Stimulated activated memory B cell treated with anti-CD40 and anti-IgM and Interleukin-4, amounts not matched to agents 10 μg/mL and 1 μg/mL and 100 μg/mL, for 72 hours (primary cell): Measurements from ENCODE around the gene TMEM244.

ENCODE experiments used
- ATAC-seq: fragments of 150-1000 bp; cut with Tn5 transposase; 2 replicates; pipeline ENCODE4 v1.10.0; 2021
- H3K27ac Mint-ChIP-seq: one replicate; pipeline ENCODE4 v1.8.0; 2022; ENCODE audit warnings: mild to moderate bottlenecking, mixed read lengths
- H3K27me3 Mint-ChIP-seq: one replicate; pipeline ENCODE4 v1.8.0; 2022; ENCODE audit warnings: mixed read lengths
- H3K36me3 Mint-ChIP-seq: one replicate; pipeline ENCODE4 v1.8.0; 2022; ENCODE audit warnings: mixed read lengths
- H3K4me1 Mint-ChIP-seq: one replicate; pipeline ENCODE4 v1.8.0; 2022; ENCODE audit warnings: mixed read lengths
- H3K4me3 Mint-ChIP-seq: one replicate; pipeline ENCODE4 v1.8.0; 2022; ENCODE audit warnings: mild to moderate bottlenecking, moderate library complexity, mixed read lengths
- H3K9me3 Mint-ChIP-seq: one replicate; pipeline ENCODE4 v1.8.0; 2022; ENCODE audit warnings: mixed read lengths

Gene TMEM244

GRCh38 chr6:129860908-129861665 is at the start of gene TMEM244:
Gene TMEM244 (minus strand): TSS chr6:129861315. CDS start chr6:129861188, 127 bp downstream.
- Mint-ChIP-seq H3K4me3 (peak within 1 kb of the TSS; percentile 18), H3K9me3 (no peaks in the 10 kb centered on the region), H3K27me3 (no peaks in the 10 kb centered on the region), H3K36me3 (no peaks in the 10 kb centered on the region), H3K27ac (peak within 1 kb of the TSS; percentile 40), H3K4me1 (peaks cover 3% of the 10 kb centered on the region)
- ATAC-seq: no peak

GRCh38 chr6:129908858-129909257 is 47.7 kb upstream of the TMEM244 start:
- no peaks in the 10 kb centered on the region for H3K36me3 Mint-ChIP-seq
- H3K27me3 Mint-ChIP-seq: no peaks in the 10 kb centered on the region
- no peak overlapping the region for H3K27ac Mint-ChIP-seq
- H3K4me1 Mint-ChIP-seq: peaks cover 6% of the 10 kb centered on the region
- H3K4me3 Mint-ChIP-seq: no peak overlapping the region
- H3K9me3 Mint-ChIP-seq: no peaks in the 10 kb centered on the region
- ATAC-seq: no peak

- Mint-ChIP-seq H3K27ac (no peak overlapping the region), H3K36me3 (no peaks in the 10 kb centered on the region), H3K4me1 (peaks cover 6% of the 10 kb centered on the region), H3K4me3 (no peak overlapping the region), H3K27me3 (no peaks in the 10 kb centered on the region), H3K9me3 (no peaks in the 10 kb centered on the region)
- ATAC-seq: no peak
These were observed 47.2 kb upstream of the TMEM244 start for GRCh38 chr6:129908356-129908755.

GRCh38 chr6:129906515-129907077 is 45.5 kb upstream of the TMEM244 start:
- peaks cover 6% of the 10 kb centered on the region for H3K4me1 Mint-ChIP-seq
- no peaks in the 10 kb centered on the region for H3K9me3 Mint-ChIP-seq
- no peak for ATAC-seq
- H3K4me3 Mint-ChIP-seq: no peak overlapping the region
- H3K27ac Mint-ChIP-seq: no peak overlapping the region
- H3K27me3 Mint-ChIP-seq: no peaks in the 10 kb centered on the region
- H3K36me3 Mint-ChIP-seq: no peaks in the 10 kb centered on the region

GRCh38 chr6:129903082-129903481 is 42.0 kb upstream of the TMEM244 start:
- H3K27me3 Mint-ChIP-seq: no peaks in the 10 kb centered on the region
- H3K4me1 Mint-ChIP-seq: peaks cover 6% of the 10 kb centered on the region
- H3K36me3 Mint-ChIP-seq: no peaks in the 10 kb centered on the region
- H3K27ac Mint-ChIP-seq: no peak overlapping the region
- no peak for ATAC-seq
- no peaks in the 10 kb centered on the region for H3K9me3 Mint-ChIP-seq
- no peak overlapping the region for H3K4me3 Mint-ChIP-seq

GRCh38 chr6:129902681-129903080 is 41.6 kb upstream of the TMEM244 start:
- no peak for ATAC-seq
- H3K27me3 Mint-ChIP-seq: no peaks in the 10 kb centered on the region
- H3K36me3 Mint-ChIP-seq: no peaks in the 10 kb centered on the region
- H3K27ac Mint-ChIP-seq: no peak overlapping the region
- H3K9me3 Mint-ChIP-seq: no peaks in the 10 kb centered on the region
- H3K4me3 Mint-ChIP-seq: no peak overlapping the region
- peaks cover 6% of the 10 kb centered on the region for H3K4me1 Mint-ChIP-seq

GRCh38 chr6:129901910-129902309 is 40.8 kb upstream of the TMEM244 start:
- ATAC-seq: no peak
- Mint-ChIP-seq H3K27me3 (no peaks in the 10 kb centered on the region), H3K4me3 (no peak overlapping the region), H3K27ac (no peak overlapping the region), H3K36me3 (no peaks in the 10 kb centered on the region), H3K9me3 (no peaks in the 10 kb centered on the region), H3K4me1 (peaks cover 3% of the 10 kb centered on the region)

GRCh38 chr6:129895692-129896091 is 34.6 kb upstream of the TMEM244 start:
- Mint-ChIP-seq H3K4me1 (peaks cover 8% of the 10 kb centered on the region), H3K27ac (no peak overlapping the region), H3K36me3 (no peaks in the 10 kb centered on the region), H3K4me3 (no peak overlapping the region), H3K9me3 (no peaks in the 10 kb centered on the region), H3K27me3 (no peaks in the 10 kb centered on the region)
- ATAC-seq: peak; percentile 61

- Mint-ChIP-seq H3K27me3 (no peaks in the 10 kb centered on the region), H3K4me1 (peaks cover 15% of the 10 kb centered on the region), H3K27ac (no peak overlapping the region), H3K4me3 (no peak overlapping the region), H3K9me3 (no peaks in the 10 kb centered on the region), H3K36me3 (no peaks in the 10 kb centered on the region)
- ATAC-seq: no peak
These were observed 33.8 kb upstream of the TMEM244 start for GRCh38 chr6:129894921-129895320.

GRCh38 chr6:129893640-129894039 is 32.5 kb upstream of the TMEM244 start:
- no peaks in the 10 kb centered on the region for H3K27me3 Mint-ChIP-seq
- no peak overlapping the region for H3K27ac Mint-ChIP-seq
- no peak overlapping the region for H3K4me3 Mint-ChIP-seq
- no peaks in the 10 kb centered on the region for H3K9me3 Mint-ChIP-seq
- H3K4me1 Mint-ChIP-seq: peaks cover 16% of the 10 kb centered on the region
- no peaks in the 10 kb centered on the region for H3K36me3 Mint-ChIP-seq
- ATAC-seq: no peak

GRCh38 chr6:129890701-129891100 is 29.6 kb upstream of the TMEM244 start:
- no peaks in the 10 kb centered on the region for H3K27me3 Mint-ChIP-seq
- peak overlapping the region; percentile 3 for H3K27ac Mint-ChIP-seq
- peaks cover 4% of the 10 kb centered on the region for H3K9me3 Mint-ChIP-seq
- ATAC-seq: no peak
- H3K4me3 Mint-ChIP-seq: no peak overlapping the region
- peaks cover 16% of the 10 kb centered on the region for H3K4me1 Mint-ChIP-seq
- no peaks in the 10 kb centered on the region for H3K36me3 Mint-ChIP-seq

GRCh38 chr6:129890164-129890563 is 29.0 kb upstream of the TMEM244 start:
- no peaks in the 10 kb centered on the region for H3K27me3 Mint-ChIP-seq
- no peak for ATAC-seq

GRCh38 chr6:129889580-129889979 is 28.5 kb upstream of the TMEM244 start:
- no peaks in the 10 kb centered on the region for H3K36me3 Mint-ChIP-seq
- no peak overlapping the region for H3K4me3 Mint-ChIP-seq
- peaks cover 8% of the 10 kb centered on the region for H3K4me1 Mint-ChIP-seq
- peaks cover 4% of the 10 kb centered on the region for H3K9me3 Mint-ChIP-seq
- H3K27ac Mint-ChIP-seq: no peak overlapping the region
- H3K27me3 Mint-ChIP-seq: no peaks in the 10 kb centered on the region
- no peak for ATAC-seq

More at GRCh38 chr6:129890164-129890563, 29.0 kb upstream of the TMEM244 start:
- peak overlapping the region; percentile 3 for H3K27ac Mint-ChIP-seq
- H3K4me3 Mint-ChIP-seq: no peak overlapping the region
- H3K36me3 Mint-ChIP-seq: no peaks in the 10 kb centered on the region
- H3K9me3 Mint-ChIP-seq: peaks cover 4% of the 10 kb centered on the region
- H3K4me1 Mint-ChIP-seq: peaks cover 12% of the 10 kb centered on the region

- Mint-ChIP-seq H3K4me1 (peaks cover 26% of the 10 kb centered on the region), H3K36me3 (peaks cover 6% of the 10 kb centered on the region), H3K27me3 (no peaks in the 10 kb centered on the region), H3K9me3 (peaks cover 6% of the 10 kb centered on the region), H3K27ac (no peak overlapping the region), H3K4me3 (no peak overlapping the region)
- no peak for ATAC-seq
These were observed 25.5 kb upstream of the TMEM244 start for GRCh38 chr6:129886401-129887155.

- Mint-ChIP-seq H3K27ac (no peak overlapping the region), H3K9me3 (peaks cover 10% of the 10 kb centered on the region), H3K4me3 (no peak overlapping the region), H3K4me1 (peaks cover 35% of the 10 kb centered on the region), H3K27me3 (no peaks in the 10 kb centered on the region), H3K36me3 (peaks cover 23% of the 10 kb centered on the region)
- no peak for ATAC-seq
These were observed 23.1 kb upstream of the TMEM244 start for GRCh38 chr6:129884211-129884610.
